Uterus (tissue), 2 donors: ENCODE data around the gene CLK3.

Experiments used
- CTCF ChIP-seq, 4 experiments: fragments of 200-600 bp in 2 of 4; fragments of 450-650 bp in 2 of 4; sonication (generic) in 2 of 4; IDR thresholded peaks; one replicate each; pipeline ENCODE4 v1.5.1; 2016 to 2019; ENCODE audit warnings: antibody characterized with exemption in 4 of 4, mild to moderate bottlenecking in 2 of 4, moderate library complexity in 1 of 4
- POLR2A ChIP-seq, 2 donors: fragments of 450-650 bp; IDR thresholded peaks; one replicate each; pipeline ENCODE4 v1.6.1; 2016; ENCODE audit warnings: antibody characterized with exemption in 2 of 2, mild to moderate bottlenecking in 1 of 2, moderate library complexity in 1 of 2

DNA sequence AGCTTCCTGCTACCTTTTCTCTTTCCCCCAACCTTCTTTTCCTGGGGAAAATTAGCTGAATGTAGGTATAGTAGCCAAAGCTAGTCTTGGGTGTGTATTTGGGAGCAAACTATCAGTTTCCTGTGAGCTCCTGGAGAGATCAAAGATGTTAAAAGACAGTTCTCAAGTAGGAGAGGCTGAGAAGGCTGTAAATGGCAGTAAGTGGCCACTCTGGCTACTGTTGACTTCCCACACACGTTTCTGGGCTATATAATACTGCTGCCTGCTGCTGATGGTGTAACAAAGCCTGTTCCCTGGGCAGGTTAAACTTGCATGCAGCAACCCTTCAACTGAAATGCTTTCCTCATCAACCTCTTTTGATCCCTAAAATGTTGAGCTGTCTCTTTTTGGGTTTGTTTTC, 47.0 kb upstream of the CLK3 start:
- TF ChIP-seq CTCF (IDR thresholded peaks at IDR 0.05) (no peak), POLR2A (IDR thresholded peaks at IDR 0.05) (no peak)
